Testis (tissue), 2 donors: ENCODE data around the gene CPSF7.

Source experiments
- CTCF ChIP-seq, 3 experiments: fragments of 450-650 bp in 2 of 3; fragments of 200-600 bp in 1 of 3; sonication (generic) in 1 of 3; IDR thresholded peaks; one replicate each; pipeline ENCODE4 v1.5.1; 2016 to 2019; ENCODE audit warnings: antibody characterized with exemption in 3 of 3, mild to moderate bottlenecking in 2 of 3, moderate library complexity in 1 of 3
- POLR2A ChIP-seq: fragments of 450-650 bp; IDR thresholded peaks from one replicate; pipeline ENCODE4 v1.6.1; 2017; ENCODE audit warnings: antibody characterized with exemption, mild to moderate bottlenecking, moderate library complexity

- TF ChIP-seq CTCF (IDR thresholded peaks at IDR 0.05) (no peak), POLR2A (no peak)
Observed at GRCh38 chr11:61359516-61359915, 70.3 kb downstream of the CPSF7 start.
